ENCODE measurements around the gene ZRANB3. TPM values are rescaled to one million over a fixed set of nuclear protein-coding genes. Genes with fewer than 3 reads are reported as not detected.

Gene ZRANB3
- total RNA-seq, 2 experiments from 2014 or later = 21.4 to 21.5 TPM

DNA sequence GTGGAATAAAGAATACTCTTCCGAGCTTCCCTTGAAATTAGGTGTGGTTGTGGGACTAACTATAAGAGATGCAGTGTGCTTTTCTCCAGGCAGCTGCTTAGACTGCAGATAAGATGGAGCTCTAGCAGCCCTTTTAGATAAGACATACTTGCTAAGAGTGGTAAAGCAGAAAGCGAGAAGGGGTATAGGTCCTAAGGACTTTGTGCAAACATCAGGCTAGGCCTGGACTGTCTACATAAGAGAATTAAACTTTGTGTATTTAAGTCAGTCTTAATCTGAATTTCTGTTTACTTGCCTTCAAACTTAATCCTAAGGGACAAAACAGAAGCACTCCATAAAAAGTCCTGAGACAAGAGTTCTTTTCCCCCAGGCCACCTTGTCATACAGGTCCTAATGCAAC lies 260.0 kb downstream of the ZRANB3 start:
- Mint-ChIP-seq H3K4me3 (no peak overlapping the region), H3K9me3 (peaks cover 3% of the 10 kb centered on the region), H3K36me3 (ENCODE audit: low read depth) (peaks cover 3% of the 10 kb centered on the region), H3K27me3 (no peaks in the 10 kb centered on the region), H3K4me1 (ENCODE audit: low read depth) (no peaks in the 10 kb centered on the region), H3K27ac (no peak overlapping the region)
- ChIA-PET POLR2A (no interaction called here), CTCF (no interaction called here)
- no peak for DNase-seq
- no peak for ATAC-seq
- intact Hi-C loops (cut with micrococcal nuclease) = no loop called here
- no peak for TF ChIP-seq CTCF (IDR thresholded peaks at IDR 0.05)

DNA sequence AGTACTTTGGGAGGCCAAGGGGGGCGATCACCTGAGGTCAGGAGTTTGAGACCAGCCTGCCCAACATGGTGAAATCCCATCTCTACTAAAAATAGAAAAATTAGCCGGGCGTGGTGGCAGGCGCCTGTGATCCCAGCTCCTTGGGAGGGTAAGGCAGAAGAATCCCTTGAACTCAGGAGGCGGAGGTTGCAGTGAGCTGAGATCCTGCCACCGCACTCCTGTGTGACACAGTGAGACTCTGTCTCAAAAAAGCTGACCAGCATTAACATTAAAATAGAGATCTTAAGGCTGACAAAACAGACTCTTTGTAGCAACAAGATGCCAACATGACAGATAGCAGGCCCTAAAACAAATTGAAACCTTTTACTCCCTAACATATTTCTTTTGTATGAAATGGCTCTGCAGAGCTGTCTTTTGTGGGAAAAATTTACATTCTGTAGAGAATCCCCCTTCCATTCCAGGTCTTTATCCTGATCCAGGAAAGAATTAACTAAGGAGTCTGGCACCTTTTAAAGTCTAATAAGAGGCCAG lies 265.0 kb downstream of the ZRANB3 start:
- ATAC-seq = no peak

GRCh38 chr2:135259123-135259522 lies 271.9 kb downstream of the ZRANB3 start:
- H3K27ac Mint-ChIP-seq = no peak overlapping the region
- intact Hi-C loops (cut with micrococcal nuclease) = no loop called here
- no peaks in the 10 kb centered on the region for H3K4me1 Mint-ChIP-seq (ENCODE audit: low read depth)
- CTCF ChIA-PET = interaction anchor here (0.7 to 1.4 kb wide), 2 partner anchors 12 to 270 kb away, joined by 3 read pairs; no protein-coding TSS in a partner anchor
- H3K4me3 Mint-ChIP-seq = no peak overlapping the region
- TF ChIP-seq CTCF (IDR thresholded peaks at IDR 0.05) = no peak
- DNase-seq = no peak
- no peak for ATAC-seq
- no peaks in the 10 kb centered on the region for H3K9me3 Mint-ChIP-seq
- POLR2A ChIA-PET = no interaction called here
- H3K36me3 Mint-ChIP-seq (ENCODE audit: low read depth) = peaks cover 4% of the 10 kb centered on the region
- H3K27me3 Mint-ChIP-seq = no peaks in the 10 kb centered on the region

More for the DNA sequence above, 265.0 kb downstream of the ZRANB3 start:
- Mint-ChIP-seq H3K27me3 (no peaks in the 10 kb centered on the region), H3K9me3 (no peaks in the 10 kb centered on the region), H3K27ac (no peak overlapping the region), H3K4me1 (ENCODE audit: low read depth) (no peaks in the 10 kb centered on the region), H3K4me3 (no peak overlapping the region), H3K36me3 (ENCODE audit: low read depth) (no peaks in the 10 kb centered on the region)
- ChIA-PET POLR2A (no interaction called here), CTCF (no interaction called here)
- no peak for TF ChIP-seq CTCF (IDR thresholded peaks at IDR 0.05)
- intact Hi-C loops (cut with micrococcal nuclease) = no loop called here
- no peak for DNase-seq

DNA sequence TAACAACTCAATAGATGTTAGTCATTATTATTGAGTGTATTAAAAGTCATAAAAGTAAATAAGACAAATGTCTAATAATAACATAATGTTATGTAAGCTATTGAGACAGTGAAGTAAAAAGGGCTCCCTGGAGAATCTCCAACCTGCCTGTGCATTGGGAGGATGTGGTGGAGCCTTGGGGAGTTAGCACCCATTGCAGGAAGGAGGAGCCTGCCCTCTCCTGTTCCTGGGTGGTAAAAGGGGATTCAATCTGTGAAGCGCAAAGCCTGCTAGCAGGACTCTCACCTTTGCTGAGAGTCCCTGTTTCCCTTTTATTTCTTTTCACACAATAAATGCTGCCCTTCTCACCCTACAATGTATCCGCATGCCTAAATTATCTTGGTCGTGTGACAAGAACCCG lies 272.8 kb downstream of the ZRANB3 start:
- peaks cover 4% of the 10 kb centered on the region for H3K36me3 Mint-ChIP-seq (ENCODE audit: low read depth)
- no peak for ATAC-seq
- H3K27ac Mint-ChIP-seq = no peak overlapping the region
- no peaks in the 10 kb centered on the region for H3K4me1 Mint-ChIP-seq (ENCODE audit: low read depth)
- intact Hi-C loops (cut with micrococcal nuclease) = no loop called here
- ChIA-PET POLR2A (interaction anchor here (0.6 kb wide), 1 partner anchor 135 kb away, joined by 4 read pairs; no protein-coding TSS in a partner anchor), CTCF (interaction anchor here (0.8 to 1.4 kb wide), 2 partner anchors 13 to 269 kb away, joined by 3 read pairs; no protein-coding TSS in a partner anchor)
- no peaks in the 10 kb centered on the region for H3K9me3 Mint-ChIP-seq
- peak; percentile 10 for TF ChIP-seq CTCF (IDR thresholded peaks at IDR 0.05)
- no peak overlapping the region for H3K4me3 Mint-ChIP-seq
- DNase-seq = peak; percentile 17
- H3K27me3 Mint-ChIP-seq = no peaks in the 10 kb centered on the region

- H3K4me1 Mint-ChIP-seq (ENCODE audit: low read depth) = no peaks in the 10 kb centered on the region
- POLR2A ChIA-PET = interaction anchor here (0.6 kb wide), 1 partner anchor 136 kb away, joined by 4 read pairs; no protein-coding TSS in a partner anchor
- H3K36me3 Mint-ChIP-seq (ENCODE audit: low read depth) = peaks cover 4% of the 10 kb centered on the region
- no peak for TF ChIP-seq CTCF (IDR thresholded peaks at IDR 0.05)
- no peak overlapping the region for H3K4me3 Mint-ChIP-seq
- ATAC-seq (no peak), DNase-seq (no peak)
- no peaks in the 10 kb centered on the region for H3K27me3 Mint-ChIP-seq
- no peaks in the 10 kb centered on the region for H3K9me3 Mint-ChIP-seq
- intact Hi-C loops (cut with micrococcal nuclease) = no loop called here
- CTCF ChIA-PET = interaction anchor here (1.4 kb wide), 1 partner anchor 269 kb away, joined by 3 read pairs; no protein-coding TSS in a partner anchor
- no peak overlapping the region for H3K27ac Mint-ChIP-seq
These were observed 273.5 kb downstream of the ZRANB3 start for GRCh38 chr2:135257383-135258090.
